ENCODE results near the gene TMEM252.

Gene TMEM252

GRCh38 chr9:68545033-68545705 lies 4.5 kb upstream of the TMEM252 start:
- in situ Hi-C loops (cut with MboI; ENCODE audit: low sequenced_read_pairs) = no loop called here

DNA sequence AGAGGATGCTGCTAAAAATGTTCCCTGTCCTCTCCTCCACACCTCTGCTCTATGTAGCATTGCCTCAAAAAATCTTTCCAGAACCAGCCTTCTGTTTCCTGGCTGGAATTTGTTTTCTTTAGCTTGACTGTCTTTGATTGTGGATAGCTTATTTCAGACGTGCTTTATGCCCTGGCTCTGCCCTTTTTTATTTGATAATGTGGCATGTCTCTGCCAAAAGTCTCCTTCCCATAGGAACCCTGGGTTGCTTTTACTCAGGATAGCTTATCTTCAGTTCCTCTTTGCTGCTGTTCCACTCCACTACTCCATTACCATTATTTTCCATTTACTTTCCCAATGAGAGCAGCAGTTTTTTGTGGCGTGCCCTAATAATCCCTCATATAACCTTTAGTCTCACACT lies 885 bp upstream of the TMEM252 start:
- in situ Hi-C loops (cut with MboI; ENCODE audit: low sequenced_read_pairs) = no loop called here

GRCh38 chr9:68538200-68538599 lies 2.5 kb downstream of the TMEM252 start:
- in situ Hi-C loops (cut with MboI; ENCODE audit: low sequenced_read_pairs) = no loop called here

- in situ Hi-C loops (cut with MboI; ENCODE audit: low sequenced_read_pairs) = no loop called here
Observed at GRCh38 chr9:68537616-68537880, 3.1 kb downstream of the TMEM252 start.

GRCh38 chr9:68536876-68537615 lies 3.6 kb downstream of the TMEM252 start:
- in situ Hi-C loops (cut with MboI; ENCODE audit: low sequenced_read_pairs) = no loop called here

DNA sequence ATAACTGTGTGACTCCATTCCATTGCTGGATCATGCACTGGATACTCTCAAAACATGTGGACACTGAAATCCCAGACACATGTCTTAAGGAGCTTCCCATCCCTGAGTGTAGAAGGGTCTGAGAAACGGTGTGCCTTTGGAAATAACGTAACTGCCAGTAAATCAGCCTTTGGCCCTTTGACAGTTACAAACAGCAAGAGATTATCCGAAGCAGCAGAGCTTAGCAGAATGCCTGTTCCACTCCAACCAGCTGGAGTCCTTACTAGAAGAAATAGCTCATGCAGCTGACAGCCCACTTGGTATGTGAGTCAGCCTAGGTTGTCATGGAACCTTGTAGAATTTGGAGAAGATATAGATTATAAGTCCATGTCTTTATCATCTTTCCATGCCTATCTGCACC lies 7.0 kb downstream of the TMEM252 start:
- in situ Hi-C loops (cut with MboI; ENCODE audit: low sequenced_read_pairs) = no loop called here

DNA sequence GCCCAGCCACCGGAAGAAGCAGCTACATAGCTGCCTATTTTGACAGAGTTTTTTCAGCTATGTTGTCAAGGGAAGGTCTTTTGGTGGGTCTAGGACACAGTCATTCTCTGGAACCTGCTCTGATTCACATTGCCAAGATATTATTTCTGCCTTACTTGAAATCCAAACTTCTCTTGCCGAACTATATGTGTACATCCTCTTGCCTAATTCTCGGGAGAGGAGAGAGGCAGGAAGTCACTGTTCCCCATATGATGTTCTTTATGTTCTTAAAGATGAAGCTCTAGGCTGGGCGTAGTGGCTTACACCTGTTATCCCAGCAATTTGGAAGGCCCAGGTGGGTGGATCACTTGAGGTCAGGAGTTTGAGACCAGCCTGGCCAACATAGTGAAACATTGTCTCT lies 8.6 kb downstream of the TMEM252 start:
- in situ Hi-C loops (cut with MboI; ENCODE audit: low sequenced_read_pairs) = no loop called here

- in situ Hi-C loops (cut with MboI; ENCODE audit: low sequenced_read_pairs) = no loop called here
Observed at GRCh38 chr9:68530618-68531017, 10.1 kb downstream of the TMEM252 start.

- in situ Hi-C loops (cut with MboI; ENCODE audit: low sequenced_read_pairs) = no loop called here
Observed at GRCh38 chr9:68523367-68523936, 17.2 kb downstream of the TMEM252 start.

- in situ Hi-C loops (cut with MboI; ENCODE audit: low sequenced_read_pairs) = no loop called here
Observed at GRCh38 chr9:68522954-68523353, 17.7 kb downstream of the TMEM252 start.

DNA sequence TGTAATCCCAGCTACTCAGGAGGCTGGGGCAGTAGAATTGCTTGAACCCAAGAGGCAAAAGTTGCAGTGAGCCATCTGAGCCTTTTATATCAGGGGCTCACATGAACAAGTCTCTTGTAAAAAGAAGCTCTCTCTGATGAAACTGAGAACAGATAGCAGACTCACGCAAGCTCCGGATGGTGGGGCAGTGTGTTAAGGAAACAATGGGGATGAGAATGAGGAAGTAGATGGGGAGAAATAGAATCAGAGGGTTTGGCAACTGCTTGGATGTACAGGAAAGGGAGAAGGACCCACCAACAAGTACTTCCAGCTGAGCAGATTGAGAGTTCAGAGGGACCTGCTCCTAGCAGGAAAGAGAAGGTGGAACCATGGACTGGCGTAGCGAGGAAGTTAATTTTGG lies 18.6 kb downstream of the TMEM252 start:
- in situ Hi-C loops (cut with MboI; ENCODE audit: low sequenced_read_pairs) = no loop called here

DNA sequence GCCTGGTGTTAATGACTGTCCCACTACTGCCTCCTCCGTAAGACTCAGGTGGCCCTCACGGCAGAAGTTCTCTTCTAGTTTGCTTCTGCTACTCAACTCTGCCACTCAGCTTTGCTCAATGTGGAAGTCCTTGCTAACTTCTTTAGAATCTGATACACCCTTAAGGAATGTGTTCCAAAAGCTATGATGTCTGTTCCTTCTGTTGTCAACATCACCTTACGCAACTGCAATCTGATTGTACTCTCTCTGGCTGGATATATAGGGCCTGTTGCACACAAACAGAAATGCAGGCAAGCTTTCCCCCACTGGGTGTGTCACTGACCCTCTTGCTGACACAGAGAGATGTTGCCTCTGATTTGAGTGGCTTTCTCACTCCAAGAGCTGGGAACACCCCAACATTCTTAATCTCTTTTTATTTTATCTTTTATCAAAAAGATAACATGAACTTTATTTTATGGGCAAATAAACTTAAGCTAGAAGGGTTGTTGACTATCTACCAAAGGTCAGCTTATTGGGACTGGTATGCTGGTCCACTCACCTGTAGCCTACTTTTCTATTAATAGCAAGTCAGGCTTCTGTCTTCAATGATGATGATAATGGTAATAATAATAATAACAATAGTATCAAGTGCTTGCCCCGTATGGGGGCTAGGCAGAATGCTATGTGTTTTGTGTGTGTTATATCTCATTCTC lies 25.2 kb downstream of the TMEM252 start:
- in situ Hi-C loops (cut with MboI; ENCODE audit: low sequenced_read_pairs) = no loop called here

DNA sequence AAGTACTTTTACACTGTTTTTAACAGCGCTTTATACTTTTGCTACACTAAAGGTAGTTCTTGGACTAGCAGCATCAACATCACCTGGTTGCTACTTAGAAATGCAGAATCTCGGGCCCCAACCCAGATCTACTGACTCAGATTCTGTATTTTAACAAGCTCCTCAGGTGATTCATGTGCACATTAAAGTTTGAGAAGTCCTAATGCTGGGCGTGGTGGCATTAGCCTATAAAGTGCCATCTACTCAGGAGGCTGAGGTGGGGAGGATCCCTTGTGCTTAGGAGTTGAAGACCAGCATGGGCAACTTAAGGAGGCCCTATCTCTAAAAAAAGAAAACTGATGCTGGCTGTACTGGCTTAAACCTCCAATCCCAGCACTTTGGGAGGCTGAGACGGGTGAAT lies 26.7 kb downstream of the TMEM252 start:
- in situ Hi-C loops (cut with MboI; ENCODE audit: low sequenced_read_pairs) = no loop called here

DNA sequence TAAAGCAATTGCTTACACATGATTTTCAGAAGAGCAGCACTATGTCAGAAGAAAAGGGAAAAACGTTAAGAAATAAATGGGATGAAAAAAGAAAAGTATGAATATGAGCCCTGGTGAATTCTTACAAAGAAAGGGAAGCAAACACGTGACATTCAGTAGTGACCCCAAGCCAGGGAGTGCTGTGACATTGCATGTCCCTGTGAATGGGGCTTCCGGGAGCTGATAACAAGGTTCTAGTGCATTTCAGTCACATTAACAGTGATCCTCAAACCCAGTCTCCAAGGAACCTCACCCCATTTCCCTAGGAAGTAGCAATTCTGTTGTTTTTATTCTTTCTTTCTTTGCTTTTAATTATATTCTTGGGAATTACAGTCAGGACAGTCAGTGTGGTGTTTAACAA lies 27.3 kb downstream of the TMEM252 start:
- in situ Hi-C loops (cut with MboI; ENCODE audit: low sequenced_read_pairs) = no loop called here

DNA sequence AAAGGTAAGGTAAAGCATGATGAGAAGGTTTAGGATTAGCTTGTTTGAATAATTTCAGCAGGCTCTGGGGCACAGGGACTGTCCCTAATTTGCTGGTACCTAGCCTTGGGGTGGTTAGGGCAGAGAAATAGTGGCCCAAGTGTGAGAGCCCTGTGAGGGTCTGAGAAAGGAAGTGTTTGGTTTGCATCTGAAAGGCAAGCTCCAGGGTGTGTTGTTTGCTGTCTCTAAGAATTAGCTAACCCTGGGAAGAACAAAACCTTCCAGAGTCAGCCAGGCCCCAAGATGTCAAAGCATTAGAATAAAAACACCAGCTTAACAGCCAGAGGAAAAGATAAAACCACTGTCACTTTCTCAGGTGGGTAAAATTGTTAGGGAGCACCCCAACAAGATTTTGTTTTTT lies 31.0 kb downstream of the TMEM252 start:
- in situ Hi-C loops (cut with MboI; ENCODE audit: low sequenced_read_pairs) = no loop called here

- in situ Hi-C loops (cut with MboI; ENCODE audit: low sequenced_read_pairs) = no loop called here
Observed at GRCh38 chr9:68508547-68508946, 32.1 kb downstream of the TMEM252 start.

GRCh38 chr9:68507806-68508145 lies 32.9 kb downstream of the TMEM252 start:
- in situ Hi-C loops (cut with MboI; ENCODE audit: low sequenced_read_pairs) = no loop called here

GRCh38 chr9:68507130-68507805 lies 33.4 kb downstream of the TMEM252 start:
- in situ Hi-C loops (cut with MboI; ENCODE audit: low sequenced_read_pairs) = no loop called here

GRCh38 chr9:68506551-68506950 lies 34.1 kb downstream of the TMEM252 start:
- in situ Hi-C loops (cut with MboI; ENCODE audit: low sequenced_read_pairs) = no loop called here

GRCh38 chr9:68505681-68506409 lies 34.8 kb downstream of the TMEM252 start:
- in situ Hi-C loops (cut with MboI; ENCODE audit: low sequenced_read_pairs) = no loop called here

GRCh38 chr9:68502279-68502678 lies 38.4 kb downstream of the TMEM252 start:
- in situ Hi-C loops (cut with MboI; ENCODE audit: low sequenced_read_pairs) = no loop called here

Measured in HL-60/S4 treated with phorbol 12-myristate 13-acetate at 8.2 ng/mL for 4 days and 3 days (cell line).